Astrocyte (in vitro differentiated cells and primary cell): ENCODE measurements around the gene TAP2. TPM values are rescaled to one million over a fixed set of nuclear protein-coding genes. Genes with fewer than 3 reads are reported as not detected.

Experiments
- DNase-seq: peaks from one replicate; pipeline ENCODE4 v3.0.0-alpha.2; 2010; ENCODE audit warnings: low read depth
- FAIRE-seq: peaks from 2 replicates; lab custom pipeline; 2011; peaks lifted over from hg19 to GRCh38; lab: Jason Lieb, UNC
- H2AFZ ChIP-seq: 2 replicates; pipeline ENCODE4 v1.6.0; 2012; ENCODE audit warnings: low read depth, low read length, inconsistent platforms
- H3K27ac ChIP-seq: 2 replicates; pipeline ENCODE4 v1.5.1; 2011; ENCODE audit warnings: low read depth, low read length, inconsistent platforms
- H3K27me3 ChIP-seq: 2 replicates; pipeline ENCODE4 v1.6.0; 2011; ENCODE audit warnings: low read length, inconsistent platforms; ENCODE audit not compliant: insufficient read depth
- H3K36me3 ChIP-seq: 2 replicates; pipeline ENCODE4 v1.5.1; 2011; ENCODE audit warnings: low read length, inconsistent platforms; ENCODE audit not compliant: insufficient read depth
- H3K4me1 ChIP-seq: 2 replicates; pipeline ENCODE4 v1.5.1; 2011; ENCODE audit warnings: low read length, inconsistent platforms; ENCODE audit not compliant: insufficient read depth
- H3K4me2 ChIP-seq: 2 replicates; pipeline ENCODE4 v1.6.0; 2012; ENCODE audit warnings: low read length, inconsistent platforms
- H3K4me3 ChIP-seq: 2 replicates; pipeline ENCODE4 v1.5.1; 2011; ENCODE audit warnings: low read depth, mild to moderate bottlenecking, low read length, inconsistent platforms; ENCODE audit not compliant: insufficient read depth
- H3K79me2 ChIP-seq: 2 replicates; pipeline ENCODE4 v1.6.0; 2012; ENCODE audit warnings: mild to moderate bottlenecking, low read length, inconsistent platforms; ENCODE audit not compliant: insufficient read depth
- H3K9ac ChIP-seq: 2 replicates; pipeline ENCODE4 v1.6.0; 2012; ENCODE audit warnings: mild to moderate bottlenecking, low read length, inconsistent platforms
- H3K9me3 ChIP-seq: 2 replicates; pipeline ENCODE4 v1.5.1; 2012; ENCODE audit warnings: low read depth, mild to moderate bottlenecking, low read length, inconsistent platforms; ENCODE audit not compliant: insufficient read depth
- H4K20me1 ChIP-seq: 2 replicates; pipeline ENCODE4 v1.6.0; 2012; ENCODE audit warnings: low read length, inconsistent platforms; ENCODE audit not compliant: insufficient read depth
- H3K27ac Mint-ChIP-seq: one replicate; pipeline ENCODE4 v1.8.0; 2021; ENCODE audit warnings: mild to moderate bottlenecking, mixed read lengths; ENCODE audit not compliant: unreplicated experiment
- H3K27me3 Mint-ChIP-seq: one replicate; pipeline ENCODE4 v1.8.0; 2021; ENCODE audit warnings: low read depth, mixed read lengths; ENCODE audit not compliant: unreplicated experiment
- H3K36me3 Mint-ChIP-seq: one replicate; pipeline ENCODE4 v1.8.0; 2021; ENCODE audit warnings: low read depth, mixed read lengths; ENCODE audit not compliant: unreplicated experiment
- H3K4me1 Mint-ChIP-seq: one replicate; pipeline ENCODE4 v1.8.0; 2021; ENCODE audit warnings: low read depth, mixed read lengths; ENCODE audit not compliant: unreplicated experiment
- H3K4me3 Mint-ChIP-seq: one replicate; pipeline ENCODE4 v1.8.0; 2021; ENCODE audit warnings: mild to moderate bottlenecking, moderate library complexity, mixed read lengths; ENCODE audit not compliant: unreplicated experiment
- H3K9me3 Mint-ChIP-seq: one replicate; pipeline ENCODE4 v1.8.0; 2021; ENCODE audit warnings: mild to moderate bottlenecking, mixed read lengths; ENCODE audit not compliant: unreplicated experiment
- CTCF ChIP-seq: IDR thresholded peaks from 2 replicates; pipeline ENCODE4 v1.5.1; 2011; ENCODE audit warnings: low read depth, mild to moderate bottlenecking, inconsistent platforms, low read length, moderate library complexity; ENCODE audit not compliant: insufficient read depth
- EZH2 ChIP-seq: IDR thresholded peaks from 2 replicates; pipeline ENCODE4 v1.6.1; 2012; ENCODE audit warnings: mild to moderate bottlenecking, low read length, inconsistent platforms; ENCODE audit not compliant: insufficient read depth
- total RNA-seq: library from RNA; stranded (reverse); gene quantifications from 2 replicates; pipeline ENCODE4 v1.2.1, GENCODE V29; 2021

TAP2 gene
- total RNA-seq, 1 donor from 2014 or later = 118 TPM

- H3K4me1 ChIP-seq = peaks cover 10% of the 10 kb centered on the region
- no peak for TF ChIP-seq EZH2
- no peak for TF ChIP-seq CTCF
- peaks cover 26% of the 10 kb centered on the region for H3K4me1 Mint-ChIP-seq
- H3K9ac ChIP-seq = no peak overlapping the region
- H3K36me3 ChIP-seq = no peaks in the 10 kb centered on the region
- FAIRE-seq = no peak
- no peaks in the 10 kb centered on the region for H3K27me3 ChIP-seq
- no peak for DNase-seq
- no peak overlapping the region for H3K4me3 ChIP-seq
- H3K9me3 Mint-ChIP-seq = peaks cover 1% of the 10 kb centered on the region
- no peaks in the 10 kb centered on the region for H3K9me3 ChIP-seq
- H3K79me2 ChIP-seq = peaks cover 9% of the 10 kb centered on the region
- H2AFZ ChIP-seq = no peak overlapping the region
- peaks cover 8% of the 10 kb centered on the region for H4K20me1 ChIP-seq
- peak overlapping the region; percentile 87 for H3K4me3 Mint-ChIP-seq
- H3K27me3 Mint-ChIP-seq = peaks cover 14% of the 10 kb centered on the region
- peak overlapping the region; percentile 77 for H3K27ac Mint-ChIP-seq
- H3K4me2 ChIP-seq = no peak overlapping the region
- H3K36me3 Mint-ChIP-seq = peaks cover 22% of the 10 kb centered on the region
- no peak overlapping the region for H3K27ac ChIP-seq
These were observed 817 bp upstream of the TAP2 start for GRCh38 chr6:32839356-32839755.

- Mint-ChIP-seq H3K4me1 (peaks cover 21% of the 10 kb centered on the region), H3K36me3 (peaks cover 27% of the 10 kb centered on the region), H3K9me3 (peaks cover 1% of the 10 kb centered on the region), H3K27ac (no peak overlapping the region), H3K27me3 (peaks cover 10% of the 10 kb centered on the region), H3K4me3 (peak overlapping the region; percentile 87)
- H3K36me3 ChIP-seq = no peaks in the 10 kb centered on the region
- DNase-seq = peak; percentile 19
- peaks cover 10% of the 10 kb centered on the region for H3K4me1 ChIP-seq
- H3K9me3 ChIP-seq = no peaks in the 10 kb centered on the region
- FAIRE-seq = no peak
- peak overlapping the region; percentile 90 for H3K27ac ChIP-seq
- H2AFZ ChIP-seq = peak overlapping the region; percentile 94
- TF ChIP-seq EZH2 = no peak
- no peak for TF ChIP-seq CTCF
- peak overlapping the region; percentile 87 for H3K9ac ChIP-seq
- H3K79me2 ChIP-seq = peaks cover 9% of the 10 kb centered on the region
- H4K20me1 ChIP-seq = peaks cover 8% of the 10 kb centered on the region
- H3K4me3 ChIP-seq = peak overlapping the region; percentile 79
- H3K4me2 ChIP-seq = peak overlapping the region; percentile 95
- H3K27me3 ChIP-seq = no peaks in the 10 kb centered on the region
These were observed 857 bp downstream of the TAP2 start for GRCh38 chr6:32837651-32838113.

- DNase-seq (no peak), FAIRE-seq (no peak)
- Histone ChIP-seq H3K4me2 (peak overlapping the region; percentile 95), H3K36me3 (no peaks in the 10 kb centered on the region), H3K9ac (no peak overlapping the region), H2AFZ (no peak overlapping the region), H3K27ac (no peak overlapping the region), H3K4me1 (peaks cover 10% of the 10 kb centered on the region), H3K4me3 (no peak overlapping the region), H3K79me2 (peaks cover 9% of the 10 kb centered on the region), H4K20me1 (peaks cover 8% of the 10 kb centered on the region), H3K9me3 (no peaks in the 10 kb centered on the region), H3K27me3 (no peaks in the 10 kb centered on the region)
- peaks cover 19% of the 10 kb centered on the region for H3K4me1 Mint-ChIP-seq
- TF ChIP-seq CTCF = no peak
- no peak for TF ChIP-seq EZH2
- peak overlapping the region; percentile 35 for H3K27ac Mint-ChIP-seq
- H3K27me3 Mint-ChIP-seq = peaks cover 7% of the 10 kb centered on the region
- H3K9me3 Mint-ChIP-seq = no peaks in the 10 kb centered on the region
- peaks cover 27% of the 10 kb centered on the region for H3K36me3 Mint-ChIP-seq
- peak overlapping the region; percentile 87 for H3K4me3 Mint-ChIP-seq
These were observed 1.7 kb downstream of the TAP2 start for GRCh38 chr6:32836873-32837272.
